Esophagus muscularis mucosa (tissue), 4 donors: ENCODE measurements around the gene TMED4.

ENCODE experiments used
- EP300 ChIP-seq: sonication (generic); formaldehyde crosslinking; IDR thresholded peaks from one replicate; pipeline ENCODE4 v1.6.1; 2017; ENCODE audit warnings: antibody characterized with exemption
- POLR2A ChIP-seq: fragments of 450-650 bp; IDR thresholded peaks from one replicate; pipeline ENCODE4 v1.6.1; 2017; ENCODE audit warnings: antibody characterized with exemption, moderate library complexity, mild to moderate bottlenecking, low read depth
- POLR2AphosphoS5 ChIP-seq, 2 donors: sonication (generic); formaldehyde crosslinking; IDR thresholded peaks; one replicate each; pipeline ENCODE4 v1.6.1; 2017; ENCODE audit warnings: antibody characterized with exemption in 2 of 2
- TF ChIP-seq, protein P1 (sequence below), 3 experiments: fragments of 200-600 bp in 2 of 3; fragments of 450-650 bp in 1 of 3; sonication (generic) in 2 of 3; IDR thresholded peaks; one replicate each; pipeline ENCODE4 v1.5.1; 2017 to 2019; ENCODE audit warnings: antibody characterized with exemption in 3 of 3, mild to moderate bottlenecking in 2 of 3, moderate library complexity in 1 of 3

DNA sequence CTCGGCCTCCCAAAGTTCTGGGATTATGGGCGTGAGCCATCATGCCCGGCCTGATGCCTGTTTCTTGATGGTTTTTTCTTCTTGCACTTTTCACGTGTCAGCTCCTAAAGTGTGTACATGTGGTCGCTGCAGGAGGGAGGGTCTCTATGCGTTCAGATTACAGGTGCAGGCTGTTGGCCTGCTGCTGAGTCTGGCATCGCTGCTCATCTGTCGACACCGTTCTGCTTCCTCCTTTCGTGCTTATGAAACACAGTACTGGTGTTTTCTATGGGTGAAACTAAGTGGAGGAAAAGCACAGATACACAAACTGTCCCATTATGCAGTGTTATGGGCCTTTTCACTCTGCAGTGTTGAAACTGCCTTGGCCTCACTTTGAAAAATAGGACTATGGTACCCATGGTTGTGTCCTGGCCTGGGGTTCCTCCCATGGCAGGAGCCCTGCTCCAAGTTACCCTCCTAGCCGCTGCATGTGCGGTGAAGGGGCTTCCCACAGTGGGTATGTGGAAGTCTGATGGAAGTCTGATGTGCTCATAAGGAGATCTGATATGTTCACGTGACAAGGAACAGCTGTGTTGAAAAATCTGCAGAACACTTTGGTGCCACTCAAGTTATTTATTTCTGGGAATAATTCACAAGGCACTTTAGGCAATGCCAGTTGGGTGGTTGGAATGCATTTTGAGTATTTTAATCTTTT lies 47.9 kb upstream of the TMED4 start:
- TF ChIP-seq, protein P1, sequence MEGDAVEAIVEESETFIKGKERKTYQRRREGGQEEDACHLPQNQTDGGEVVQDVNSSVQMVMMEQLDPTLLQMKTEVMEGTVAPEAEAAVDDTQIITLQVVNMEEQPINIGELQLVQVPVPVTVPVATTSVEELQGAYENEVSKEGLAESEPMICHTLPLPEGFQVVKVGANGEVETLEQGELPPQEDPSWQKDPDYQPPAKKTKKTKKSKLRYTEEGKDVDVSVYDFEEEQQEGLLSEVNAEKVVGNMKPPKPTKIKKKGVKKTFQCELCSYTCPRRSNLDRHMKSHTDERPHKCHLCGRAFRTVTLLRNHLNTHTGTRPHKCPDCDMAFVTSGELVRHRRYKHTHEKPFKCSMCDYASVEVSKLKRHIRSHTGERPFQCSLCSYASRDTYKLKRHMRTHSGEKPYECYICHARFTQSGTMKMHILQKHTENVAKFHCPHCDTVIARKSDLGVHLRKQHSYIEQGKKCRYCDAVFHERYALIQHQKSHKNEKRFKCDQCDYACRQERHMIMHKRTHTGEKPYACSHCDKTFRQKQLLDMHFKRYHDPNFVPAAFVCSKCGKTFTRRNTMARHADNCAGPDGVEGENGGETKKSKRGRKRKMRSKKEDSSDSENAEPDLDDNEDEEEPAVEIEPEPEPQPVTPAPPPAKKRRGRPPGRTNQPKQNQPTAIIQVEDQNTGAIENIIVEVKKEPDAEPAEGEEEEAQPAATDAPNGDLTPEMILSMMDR (IDR thresholded peaks at IDR 0.05), result no peak
- no peak for TF ChIP-seq POLR2A
- TF ChIP-seq POLR2AphosphoS5 (IDR thresholded peaks at IDR 0.05), result no peak
- no peak for TF ChIP-seq EP300
